Suppressor macrophage (primary cell): ENCODE measurements around the gene PPP1R9B.

ENCODE experiments used
- DNase-seq, 4 experiments: peaks; one replicate each; pipeline ENCODE4 v3.0.0-alpha.2; 2020 to 2022

Gene PPP1R9B

DNA sequence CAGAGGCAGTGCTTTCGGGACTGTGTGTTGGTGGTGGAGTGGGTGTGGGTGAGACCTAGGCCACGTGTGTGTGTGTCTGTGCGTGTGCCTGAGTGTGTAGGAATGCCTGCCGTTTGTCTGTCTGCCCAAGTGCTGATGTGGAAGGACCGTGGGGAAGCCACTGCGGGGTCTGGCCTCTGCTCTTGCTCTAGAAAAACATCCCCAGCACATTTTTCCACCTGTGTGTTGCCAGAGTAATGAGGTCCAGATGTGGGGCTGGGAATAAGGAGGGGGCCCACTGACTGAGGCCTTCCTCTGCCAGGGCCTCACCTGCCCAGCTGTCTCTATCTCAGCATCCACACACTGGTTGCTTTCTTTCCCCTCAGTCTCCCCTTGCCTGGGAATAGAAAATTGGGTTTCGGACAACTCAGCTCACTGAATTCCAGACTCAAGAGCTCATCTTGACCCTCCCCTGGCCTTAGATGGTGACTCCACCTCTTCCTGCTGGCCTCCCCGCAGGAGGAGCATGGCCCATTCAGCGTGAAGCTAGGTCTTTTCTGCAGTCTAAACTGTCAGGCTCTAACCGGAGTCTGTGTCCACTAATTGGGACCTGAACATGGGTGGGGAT is 23.0 kb upstream of the PPP1R9B start:
- no peak for DNase-seq

DNA sequence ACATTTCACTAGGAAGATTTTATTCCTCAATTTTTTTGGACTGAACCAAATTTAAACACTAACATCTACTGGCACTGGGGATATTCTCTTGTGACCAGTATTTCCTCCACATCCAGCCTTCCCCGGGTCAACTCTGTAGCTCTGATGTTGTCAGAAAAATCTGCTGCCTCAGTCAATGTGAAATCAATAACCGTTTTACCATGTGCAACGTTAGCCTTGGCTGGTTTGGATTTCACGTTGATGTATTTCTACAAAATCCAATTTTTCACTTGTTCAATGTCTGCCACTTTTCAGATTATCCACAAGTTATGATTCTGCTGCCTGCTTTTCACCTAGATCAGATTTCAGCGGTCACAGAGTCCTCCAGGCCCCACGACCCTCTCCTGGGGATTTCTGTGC is 22.5 kb upstream of the PPP1R9B start:
- no peak for DNase-seq

DNA sequence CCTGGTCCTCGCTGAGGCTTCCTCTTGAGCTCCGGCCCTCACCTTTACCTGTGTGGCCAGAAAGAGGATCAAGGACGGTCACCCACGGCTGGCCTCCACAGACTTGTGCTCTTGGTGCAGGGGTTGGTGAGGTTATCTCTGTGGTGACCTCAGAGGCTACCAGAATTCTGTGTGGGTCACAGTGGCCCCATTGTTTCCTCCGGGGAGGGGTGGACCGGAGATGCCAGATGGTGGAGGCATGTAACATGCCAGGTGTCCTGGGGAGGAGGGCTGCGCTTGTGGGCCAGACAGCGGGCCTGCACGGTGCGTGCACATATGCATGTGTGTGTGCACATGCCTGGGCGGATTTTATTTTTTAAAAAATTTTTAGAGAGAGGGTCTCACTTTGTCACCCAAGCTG is 21.7 kb upstream of the PPP1R9B start:
- no peak for DNase-seq

DNA sequence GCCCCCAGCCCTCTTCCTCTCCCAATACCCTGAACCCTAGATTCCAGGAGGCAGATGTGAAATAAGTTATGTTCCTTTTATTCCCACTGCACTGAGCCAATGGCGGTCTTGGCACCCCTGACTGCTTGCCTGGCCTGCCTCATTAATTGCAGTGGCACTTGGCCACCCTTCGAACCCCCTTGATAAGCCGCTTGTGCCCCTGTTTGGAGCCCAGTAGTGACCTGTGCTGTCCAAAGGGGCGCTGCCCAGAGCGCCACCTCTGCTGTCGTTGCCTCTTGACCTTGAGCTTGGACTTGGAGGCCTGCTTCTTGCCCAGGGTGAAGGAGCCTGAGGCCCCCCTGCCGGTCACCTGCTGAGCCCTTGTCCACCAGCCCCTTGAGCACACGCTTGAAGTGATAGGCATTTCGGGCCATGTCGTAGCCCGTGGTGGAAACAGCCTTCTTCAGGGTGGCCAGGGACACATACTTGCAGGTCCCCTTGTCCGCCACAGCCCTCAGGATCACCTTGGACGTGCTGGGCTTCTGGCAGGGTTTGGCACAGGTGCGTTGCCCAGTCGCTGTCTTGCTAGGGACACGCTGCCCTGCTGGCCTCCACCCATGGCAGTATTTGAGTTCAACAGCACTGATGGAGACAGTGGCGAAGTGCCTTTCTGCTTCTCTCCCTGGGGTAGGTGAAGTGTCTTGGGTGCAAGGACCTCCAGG is 21.0 kb upstream of the PPP1R9B start:
- no peak for DNase-seq

DNA sequence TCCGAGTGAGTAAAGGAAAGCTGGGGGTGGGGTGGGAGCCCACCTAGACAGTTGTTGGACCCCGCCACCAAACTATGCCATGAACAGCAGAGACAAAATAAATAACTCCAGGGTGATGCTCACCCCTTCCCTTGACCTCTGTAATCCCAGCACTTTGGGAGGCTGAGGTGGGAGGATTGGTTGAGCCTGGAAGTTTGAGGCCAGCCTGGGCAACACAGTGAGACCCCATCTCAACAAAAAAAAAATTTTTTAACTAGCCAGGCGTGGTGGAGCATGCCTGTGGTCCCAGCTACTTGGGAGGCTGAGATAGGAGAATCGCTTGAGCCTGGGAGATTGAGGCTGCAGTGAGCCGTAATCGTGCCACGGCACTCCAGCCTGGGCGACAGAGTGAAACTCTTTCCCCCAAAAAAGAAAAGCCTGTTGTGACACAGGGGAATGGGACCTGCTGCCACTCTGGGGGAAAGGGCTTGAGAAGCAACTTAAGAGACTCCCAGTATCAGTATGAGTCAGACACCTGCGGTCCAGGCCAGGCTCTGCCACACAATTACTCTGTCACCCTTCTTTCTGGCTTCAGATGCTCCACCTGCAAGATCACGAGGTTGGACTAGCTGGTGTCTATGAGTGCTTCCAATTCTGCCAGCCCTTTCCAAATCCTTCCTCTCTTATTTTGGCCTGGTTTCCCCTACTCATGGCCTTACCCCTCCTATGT is 20.3 kb upstream of the PPP1R9B start:
- no peak for DNase-seq

DNA sequence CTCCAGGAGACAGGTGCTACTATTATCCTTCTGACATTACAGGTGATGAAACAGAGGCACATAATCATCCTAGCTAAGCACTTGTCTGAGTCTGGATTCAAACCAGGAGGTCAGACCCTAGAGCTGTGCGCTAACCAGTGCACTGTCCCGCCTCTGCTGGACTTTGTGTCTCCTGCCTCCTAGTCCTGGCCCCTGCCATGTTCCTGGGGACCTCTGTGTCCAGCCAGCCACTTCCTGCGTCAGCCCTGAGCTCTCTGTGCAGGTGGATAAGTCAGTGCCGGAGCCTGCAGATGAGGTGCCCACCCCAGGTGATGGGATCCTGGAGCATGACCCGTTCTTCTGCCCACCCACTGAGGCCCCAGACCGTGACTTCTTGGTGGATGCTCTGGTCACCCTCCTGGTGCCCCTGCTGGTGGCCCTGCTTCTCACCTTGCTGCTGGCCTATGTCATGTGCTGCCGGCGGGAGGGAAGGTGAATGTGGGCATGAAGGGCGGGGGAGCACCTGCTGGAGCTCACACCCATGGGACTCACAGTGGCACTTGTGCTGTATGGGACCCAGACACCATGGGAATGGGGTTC is 19.5 kb upstream of the PPP1R9B start:
- DNase-seq = no peak

DNA sequence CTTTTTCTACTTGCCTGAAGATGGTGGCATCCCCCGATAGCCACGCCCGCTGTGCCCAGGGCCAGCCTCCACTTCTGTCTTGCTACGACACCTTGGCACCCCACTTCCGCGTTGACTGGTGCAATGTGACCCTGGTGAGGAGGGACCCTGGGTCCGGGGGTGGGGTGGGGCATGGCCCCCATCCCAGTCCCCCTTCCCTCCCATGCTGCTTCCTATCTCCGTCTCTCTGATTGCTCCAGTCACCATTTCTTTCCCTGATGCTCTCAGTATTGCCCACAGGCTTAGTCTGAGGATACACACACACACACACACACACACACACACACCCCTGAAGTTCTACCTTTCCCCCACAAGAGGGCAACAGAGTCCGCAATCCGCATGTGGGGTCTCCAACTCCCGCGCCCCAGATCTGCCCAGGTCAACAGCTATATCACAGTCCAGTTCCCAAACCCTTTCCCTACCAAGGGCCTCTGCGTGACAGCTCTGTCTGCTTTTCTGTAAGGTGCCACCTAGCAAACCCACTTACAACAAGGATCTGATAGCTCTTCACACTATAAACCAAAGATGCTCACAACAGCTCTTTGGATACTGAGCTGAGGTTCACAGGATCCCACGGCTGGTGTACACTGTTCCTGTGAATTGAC is 18.8 kb upstream of the PPP1R9B start:
- DNase-seq = peak; percentile 57 to 75 (median 66)

DNA sequence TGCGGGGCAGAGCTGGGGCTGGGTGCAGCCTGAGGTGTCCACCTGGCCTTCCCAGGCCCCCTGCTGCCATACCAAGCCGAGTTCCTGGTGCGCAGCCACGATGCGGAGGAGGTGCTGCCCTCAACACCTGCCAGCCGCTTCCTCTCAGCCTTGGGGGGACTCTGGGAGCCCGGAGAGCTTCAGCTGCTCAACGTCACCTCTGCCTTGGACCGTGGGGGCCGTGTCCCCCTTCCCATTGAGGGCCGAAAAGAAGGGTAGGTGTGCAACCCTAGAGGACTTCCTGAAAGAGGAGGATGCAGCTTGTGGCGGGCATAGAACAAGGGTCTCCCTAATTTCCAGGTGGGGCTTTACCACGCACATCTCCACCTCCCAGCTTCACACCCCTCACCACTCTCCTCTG is 17.8 kb upstream of the PPP1R9B start:
- DNase-seq = no peak

DNA sequence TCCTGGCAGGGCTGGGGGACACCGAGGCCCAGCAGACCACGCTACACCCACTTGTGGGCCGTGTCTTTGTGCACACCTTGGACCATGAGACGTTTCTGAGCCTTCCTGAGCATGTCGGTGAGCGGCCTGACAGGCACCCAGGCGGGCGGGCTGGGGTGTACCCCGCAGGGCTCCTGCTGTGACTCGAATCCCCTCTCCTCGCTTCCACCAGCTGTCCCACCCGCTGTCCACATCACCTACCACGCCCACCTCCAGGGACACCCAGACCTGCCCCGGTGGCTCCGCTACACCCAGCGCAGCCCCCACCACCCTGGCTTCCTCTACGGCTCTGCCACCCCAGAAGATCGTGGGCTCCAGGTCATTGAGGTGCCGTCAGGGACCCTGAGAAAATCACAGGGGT is 16.9 kb upstream of the PPP1R9B start:
- DNase-seq = no peak

DNA sequence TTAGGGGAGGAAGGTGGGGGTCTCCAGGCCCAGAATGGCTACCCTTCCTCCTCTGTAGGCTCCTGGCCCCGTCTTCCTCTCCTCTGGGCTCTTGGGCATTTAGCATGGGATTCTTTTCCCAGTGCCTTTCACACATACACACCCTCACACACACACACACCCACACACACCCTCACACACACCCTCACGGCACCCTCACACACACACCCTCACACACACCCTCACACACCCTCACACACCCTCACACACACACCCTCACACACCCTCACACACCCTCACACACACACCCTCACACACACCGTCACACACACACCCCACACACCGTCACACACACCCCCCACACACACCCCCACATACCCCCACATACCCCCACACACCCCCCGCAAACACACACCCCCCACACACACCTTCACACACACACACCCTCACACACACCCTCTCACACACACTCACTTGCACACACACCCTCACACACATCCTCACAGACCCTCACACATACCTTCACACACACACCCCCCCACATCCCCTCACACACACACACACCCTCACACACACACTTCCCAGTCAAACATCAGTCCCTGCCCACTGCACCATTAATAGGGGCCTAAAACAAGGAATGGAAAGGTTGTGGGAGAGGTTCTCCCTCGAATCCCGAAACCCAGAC is 16.2 kb upstream of the PPP1R9B start:
- DNase-seq = no peak

DNA sequence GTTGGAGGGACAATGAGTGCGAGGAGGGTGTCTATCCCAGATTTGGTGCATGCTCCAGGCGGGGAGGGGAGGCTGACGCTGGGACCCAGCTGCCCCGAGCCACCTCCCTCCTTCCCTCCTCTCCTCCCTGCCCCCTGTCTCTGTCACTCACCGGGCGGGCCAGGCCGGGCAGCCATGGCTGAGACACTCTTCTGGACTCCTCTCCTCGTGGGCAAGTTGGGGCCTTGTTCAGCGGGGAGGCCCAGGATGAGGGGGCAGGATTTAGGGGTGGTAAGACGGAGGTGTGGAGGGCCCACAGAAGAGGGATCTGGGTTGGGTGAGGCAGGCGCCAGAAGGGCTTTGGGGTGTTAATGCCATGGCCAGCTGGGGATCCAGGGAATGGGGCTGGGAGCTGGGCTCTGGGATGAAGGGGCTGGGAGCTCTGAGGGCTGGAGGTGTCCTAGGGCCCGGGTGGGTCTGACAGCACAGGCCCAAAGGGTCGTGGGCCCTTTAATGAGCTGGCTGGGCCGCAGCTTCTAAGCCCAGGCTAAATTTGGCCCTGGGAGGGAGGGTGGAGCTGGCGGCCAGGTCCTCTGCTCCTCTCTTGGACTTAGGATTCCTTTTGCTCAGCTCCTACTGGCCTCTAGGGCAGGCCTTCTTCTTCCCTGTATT is 15.5 kb upstream of the PPP1R9B start, which contains the start of gene SGCA:
TSS of gene SGCA (plus strand) at position 139 of the 651 bp plus-strand sequence. CDS start at position 175, 36 bp downstream.
- no peak for DNase-seq

DNA sequence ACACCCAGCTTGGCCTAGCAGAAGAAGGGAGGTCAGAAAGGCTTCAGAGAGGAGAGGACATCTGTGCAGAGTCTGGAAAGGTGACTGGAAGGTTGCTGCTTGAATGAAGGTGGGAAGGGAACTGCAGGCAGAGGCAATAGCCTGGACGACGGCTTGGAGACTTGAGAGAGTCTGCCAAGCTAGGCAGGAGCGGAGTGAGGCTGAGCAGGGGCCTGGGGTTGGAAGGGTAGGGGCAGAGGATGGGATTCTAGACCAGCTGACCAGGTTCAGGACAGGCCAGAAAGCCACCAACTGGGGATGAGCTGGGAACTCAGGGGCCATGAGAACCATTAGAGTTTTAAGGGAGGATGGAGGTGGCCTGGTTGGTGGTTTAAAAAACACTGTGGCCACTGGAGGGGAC is 15.0 kb upstream of the PPP1R9B start:
- DNase-seq = no peak

DNA sequence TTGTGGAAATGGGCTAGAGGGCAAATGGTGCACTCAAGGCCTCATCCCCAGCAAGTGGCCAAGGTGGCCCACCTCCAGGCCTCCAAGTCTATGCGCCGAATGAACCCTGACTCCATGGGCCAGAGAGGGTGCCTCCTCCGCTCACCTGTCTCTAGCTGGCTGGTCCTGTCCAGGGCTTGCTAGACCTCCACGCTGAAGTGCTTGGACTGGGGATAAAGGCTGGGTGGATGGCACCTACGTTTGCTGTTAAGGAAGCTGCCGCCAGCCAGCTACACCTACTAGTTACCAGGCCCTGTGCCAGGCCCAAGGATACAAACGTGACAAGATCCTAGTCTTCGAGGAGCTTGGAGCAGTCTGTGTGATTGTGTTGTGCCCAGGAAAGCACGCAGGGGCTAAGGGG is 14.6 kb upstream of the PPP1R9B start:
- no peak for DNase-seq

DNA sequence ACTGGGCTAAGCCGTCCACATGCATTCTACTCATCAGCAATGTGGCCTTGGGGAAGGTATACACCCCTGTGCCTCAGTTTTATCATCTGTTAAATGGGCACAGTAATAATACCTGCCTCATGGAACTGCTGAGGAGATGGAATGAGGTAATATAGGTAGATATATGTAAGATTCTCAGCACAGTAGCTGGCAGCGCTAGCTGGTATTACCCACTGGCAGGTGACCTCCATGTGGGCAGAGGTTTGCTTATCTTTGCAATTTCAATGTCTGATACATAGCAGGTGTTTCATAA is 14.2 kb upstream of the PPP1R9B start:
- no peak for DNase-seq

DNA sequence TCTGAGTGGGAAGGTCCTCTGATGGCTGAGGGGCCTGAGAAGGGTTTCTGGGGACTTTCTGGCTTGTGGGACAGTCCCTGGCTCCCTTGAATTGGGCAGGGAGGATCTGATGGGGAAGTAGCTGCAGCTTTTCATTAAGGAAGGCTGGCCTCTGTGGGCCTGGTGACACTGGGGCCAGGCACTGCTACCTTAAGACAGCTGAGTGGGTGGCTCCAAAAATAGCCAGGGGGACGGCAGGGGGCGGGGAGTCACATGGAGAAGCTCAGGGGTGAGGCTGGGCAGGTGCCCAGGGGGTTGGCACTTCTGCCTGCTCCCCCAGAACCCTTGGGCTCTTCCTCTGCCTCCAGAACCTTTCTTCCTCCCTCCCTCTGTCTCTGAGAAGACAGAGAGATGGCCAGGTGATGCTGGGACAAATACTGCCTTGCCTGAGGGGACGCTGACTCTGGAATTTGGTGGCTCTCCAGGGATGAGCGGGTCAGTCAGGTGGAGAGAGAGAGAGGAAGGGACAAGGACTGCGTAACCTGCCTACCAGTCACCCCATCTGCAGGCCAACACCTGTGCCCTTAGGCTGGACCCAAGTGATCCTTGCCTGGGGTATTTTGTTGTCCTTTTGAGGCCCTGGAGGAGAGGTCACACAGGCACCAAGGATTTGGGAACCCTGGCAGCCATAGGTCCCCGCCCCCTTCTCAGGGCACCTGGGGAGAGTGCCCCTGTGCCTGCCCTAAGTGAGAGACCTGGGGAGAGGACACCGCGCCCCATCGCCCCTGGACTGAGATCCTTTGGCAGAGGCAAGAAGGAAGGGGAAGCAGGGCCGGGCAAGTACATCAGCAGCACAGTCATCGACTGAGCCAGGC is 13.6 kb upstream of the PPP1R9B start:
- peak; percentile 67 to 87 (median 82) for DNase-seq

DNA sequence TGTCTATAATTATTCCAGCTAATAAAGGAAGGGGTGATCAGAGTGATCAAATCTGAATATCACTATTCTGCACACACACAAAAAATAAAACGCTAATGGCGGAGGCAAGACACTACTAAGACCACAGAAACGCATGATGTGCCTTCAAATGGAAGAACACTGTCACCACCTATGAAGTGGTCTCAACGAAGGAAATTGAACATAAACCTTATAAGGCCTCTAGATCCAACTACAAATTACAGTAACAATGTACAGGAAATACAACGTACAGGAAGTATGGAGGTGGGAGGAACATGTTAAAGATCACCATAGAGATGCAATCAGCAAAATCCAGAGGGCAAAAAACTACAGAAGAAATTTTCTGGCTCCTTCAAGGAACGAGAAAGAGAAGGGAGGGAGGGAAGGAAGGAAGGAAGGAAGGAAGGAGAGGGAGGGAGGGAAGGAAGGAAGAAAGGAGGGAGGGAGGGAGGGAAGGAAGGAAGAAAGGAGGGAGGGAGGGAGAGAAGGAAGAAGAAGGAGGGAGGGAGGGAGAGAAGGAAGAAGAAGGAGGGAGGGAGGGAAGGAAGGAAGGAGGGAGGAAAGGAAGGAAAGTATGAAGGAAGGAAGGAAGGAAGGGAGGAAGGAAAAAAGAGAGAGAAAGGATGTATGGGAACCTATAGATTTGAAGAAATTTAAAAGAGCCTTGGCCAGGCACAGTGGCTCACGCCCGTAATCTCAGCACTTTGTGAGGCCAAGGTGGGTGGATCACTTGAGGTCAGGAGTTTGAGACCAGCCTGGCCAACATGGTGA is 12.2 kb upstream of the PPP1R9B start:
- DNase-seq = peak in 1 of 4 experiments; percentile 41

DNA sequence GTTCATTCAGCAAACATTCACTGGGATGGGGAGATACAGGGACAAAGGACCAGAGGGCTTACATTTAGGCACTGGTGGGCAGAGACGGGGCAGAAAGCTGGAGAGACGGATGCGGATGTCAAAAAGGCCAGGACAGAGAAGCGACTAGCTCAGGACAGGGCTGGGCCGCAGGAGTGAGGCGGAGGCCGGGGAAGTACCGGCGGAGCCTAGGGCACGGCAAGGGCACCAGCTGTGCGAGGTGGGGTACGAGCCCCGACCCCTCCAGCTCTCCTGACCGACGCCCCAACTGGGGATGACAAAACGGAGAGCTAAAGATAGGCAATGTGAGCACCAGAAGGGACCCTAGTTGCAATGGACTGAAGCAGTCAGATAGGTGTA is 11.4 kb upstream of the PPP1R9B start:
- DNase-seq = no peak

DNA sequence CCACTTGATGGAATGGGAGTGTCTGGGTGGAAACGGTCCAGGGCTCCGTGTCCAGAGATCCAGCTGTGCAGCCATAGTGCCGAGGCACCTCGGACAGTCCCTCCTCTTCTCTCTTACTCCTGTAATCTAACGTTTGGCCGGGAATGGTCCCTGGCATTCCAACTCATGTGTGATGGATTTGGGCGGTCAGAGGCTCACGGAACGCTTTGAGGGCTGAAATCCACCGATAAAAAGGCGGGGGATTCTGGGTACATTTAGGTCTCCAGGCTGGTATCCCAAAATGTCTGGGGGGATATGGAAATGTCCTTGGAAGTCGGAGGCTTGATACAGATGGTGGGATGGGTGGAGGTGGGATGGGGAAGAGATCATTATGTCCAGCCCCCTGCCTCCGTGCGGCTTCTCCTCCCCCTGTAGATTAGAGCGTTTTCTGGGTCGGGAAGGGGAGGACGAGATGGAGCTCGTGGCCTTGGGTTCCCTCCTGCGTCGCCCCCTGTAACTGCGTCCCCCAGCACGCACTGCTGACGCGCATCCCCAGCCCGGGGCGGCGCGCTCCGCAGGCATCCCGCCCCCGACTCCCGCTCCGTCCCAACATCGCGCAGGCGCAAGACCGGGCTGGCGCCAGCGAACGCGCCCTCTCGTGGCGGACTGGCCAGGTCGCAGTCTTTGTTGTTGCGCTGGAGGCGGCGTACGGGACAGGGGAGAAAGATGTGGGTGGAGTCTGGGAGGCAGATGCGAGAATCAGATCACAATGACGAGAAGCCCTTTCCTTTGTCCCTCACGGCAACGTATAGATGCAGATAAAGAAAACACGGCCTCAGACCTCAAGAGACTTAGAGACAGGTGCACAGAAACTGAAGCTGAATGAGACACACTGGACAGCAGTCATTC is 10.8 kb upstream of the PPP1R9B start:
- DNase-seq = peak; percentile 93 to 97 (median 95)

DNA sequence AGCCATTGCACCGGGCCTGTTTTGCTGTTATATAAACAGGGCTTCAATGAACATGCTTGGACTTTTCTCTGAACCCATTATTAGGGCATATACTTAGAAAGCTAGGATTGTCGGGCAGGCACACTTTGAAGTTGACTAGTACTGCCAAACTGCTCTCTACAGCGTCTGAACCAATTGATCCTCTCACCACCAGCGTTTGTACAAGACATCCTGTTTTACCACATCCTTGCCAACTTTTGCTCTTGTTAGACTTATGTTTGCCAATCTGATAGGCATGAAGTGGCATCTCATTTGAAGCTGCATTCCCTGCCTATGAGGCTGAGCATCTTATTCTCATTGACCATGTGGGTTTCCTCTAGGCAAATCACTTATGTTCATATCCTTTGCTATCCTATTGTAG is 7.4 kb upstream of the PPP1R9B start:
- no peak for DNase-seq
